Stimulated activated naive CD4-positive, alpha-beta T cell (primary cell): Measurements from ENCODE around the gene ANKRD29.
"Not testable (repeated sequence)": the region's sequence is repeated elsewhere in the genome, so short reads cannot be mapped to it uniquely, and the experiment has no call there.

Experiments
- DNase-seq, 6 experiments: peaks; one replicate each; lab custom pipeline; 2025; lab: John Stamatoyannopoulos, UW

The ANKRD29 gene

GRCh38 chr18:23616258-23616657 is 46.5 kb downstream of the ANKRD29 start:
- DNase-seq, result no peak

GRCh38 chr18:23614891-23615290 is 47.8 kb downstream of the ANKRD29 start:
- DNase-seq, result no peak

GRCh38 chr18:23614413-23614812 is 48.3 kb downstream of the ANKRD29 start:
- DNase-seq, result no peak

DNA sequence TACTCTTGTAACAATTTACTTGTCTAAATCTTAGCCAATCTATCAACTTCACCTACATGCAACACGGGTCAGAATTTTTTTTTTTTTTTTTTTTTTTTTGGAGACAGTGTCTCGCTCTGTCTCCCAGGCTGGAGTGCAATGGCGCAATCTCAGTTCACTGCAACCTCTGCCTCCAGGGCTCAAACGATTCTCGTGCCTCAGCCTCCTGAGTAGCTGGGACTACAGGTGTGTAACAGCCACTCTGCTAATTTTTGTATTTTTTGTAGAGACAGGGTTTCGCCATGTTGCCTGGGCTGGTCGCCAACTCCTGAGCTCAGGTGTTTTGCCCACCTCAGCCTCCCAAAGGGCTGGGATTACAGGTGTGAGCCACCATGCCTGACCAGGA is 49.6 kb downstream of the ANKRD29 start:
- not testable (repeated sequence) for DNase-seq

GRCh38 chr18:23612434-23613090 is 50.1 kb downstream of the ANKRD29 start:
- DNase-seq, result no peak

DNA sequence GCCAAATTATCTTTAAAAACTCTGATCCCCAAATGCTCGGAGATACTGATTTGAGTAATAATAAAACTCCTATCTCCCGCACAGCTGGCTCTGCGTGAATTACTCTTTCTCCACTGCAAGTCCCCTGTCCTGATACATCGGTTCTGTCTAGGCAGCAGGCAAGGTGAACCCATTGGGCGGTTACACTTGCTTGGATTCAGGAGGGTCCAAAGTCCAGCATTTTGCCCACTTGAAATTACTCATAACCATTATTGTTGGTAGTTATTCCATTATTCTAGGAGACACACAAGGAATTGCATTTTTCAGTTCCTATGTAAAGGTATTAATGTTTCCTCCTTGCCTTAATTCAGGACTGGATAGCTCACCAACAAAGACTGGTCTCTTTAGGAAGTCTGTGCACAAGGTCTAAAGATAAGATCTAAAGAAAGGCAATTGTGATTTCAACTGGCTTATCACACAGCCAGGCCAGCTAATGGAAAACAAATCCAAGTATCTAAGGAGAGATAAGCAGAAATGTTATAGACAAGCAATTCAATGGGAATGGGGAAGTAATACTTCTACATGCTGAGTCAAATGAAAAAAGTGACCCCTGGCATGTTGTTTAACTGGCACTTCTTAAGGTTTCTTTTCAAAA is 53.2 kb downstream of the ANKRD29 start:
- no peak for DNase-seq

DNA sequence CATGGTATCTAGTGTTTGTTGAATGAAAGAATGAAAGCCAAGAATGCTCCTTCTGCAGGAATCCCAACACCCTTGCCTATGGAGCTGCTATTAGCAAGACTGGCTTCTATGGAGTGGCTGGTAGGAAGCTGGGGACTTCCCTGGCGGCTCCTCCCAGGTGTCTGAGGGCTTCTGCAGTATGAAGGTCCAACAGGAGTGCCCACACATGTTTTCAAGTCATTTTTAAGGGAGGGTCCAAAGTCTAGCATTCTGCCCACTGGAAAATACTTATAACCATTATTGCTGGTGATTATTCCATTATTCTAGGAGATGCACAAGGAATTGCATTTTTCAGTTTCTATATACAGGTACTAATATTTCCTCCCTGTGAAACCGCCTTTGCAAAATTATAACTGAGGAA is 54.5 kb downstream of the ANKRD29 start:
- no peak for DNase-seq

GRCh38 chr18:23605941-23606340 is 56.8 kb downstream of the ANKRD29 start:
- no peak for DNase-seq

DNA sequence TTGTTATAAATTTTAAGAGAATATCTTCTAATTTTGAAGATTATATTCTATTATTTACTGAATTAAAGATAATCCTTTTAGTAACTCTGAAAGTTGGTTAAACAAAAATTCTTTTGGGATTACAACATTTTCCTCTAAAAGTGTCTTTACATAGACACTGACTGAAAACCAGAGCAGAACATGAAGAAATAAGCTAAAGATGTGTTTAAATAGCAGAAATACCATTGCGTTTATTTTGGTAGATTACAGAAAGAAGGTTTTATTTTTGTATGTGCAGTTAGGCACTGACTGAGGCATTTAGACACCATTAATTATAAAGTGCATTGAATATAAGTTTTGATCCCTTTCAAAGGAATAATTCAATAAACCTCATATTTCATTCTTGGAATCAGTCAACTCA is 62.9 kb downstream of the ANKRD29 start:
- DNase-seq, result no peak

- no peak for DNase-seq
These were observed 66.5 kb downstream of the ANKRD29 start for GRCh38 chr18:23596183-23596582.

GRCh38 chr18:23595591-23595990 is 67.1 kb downstream of the ANKRD29 start:
- no peak for DNase-seq

DNA sequence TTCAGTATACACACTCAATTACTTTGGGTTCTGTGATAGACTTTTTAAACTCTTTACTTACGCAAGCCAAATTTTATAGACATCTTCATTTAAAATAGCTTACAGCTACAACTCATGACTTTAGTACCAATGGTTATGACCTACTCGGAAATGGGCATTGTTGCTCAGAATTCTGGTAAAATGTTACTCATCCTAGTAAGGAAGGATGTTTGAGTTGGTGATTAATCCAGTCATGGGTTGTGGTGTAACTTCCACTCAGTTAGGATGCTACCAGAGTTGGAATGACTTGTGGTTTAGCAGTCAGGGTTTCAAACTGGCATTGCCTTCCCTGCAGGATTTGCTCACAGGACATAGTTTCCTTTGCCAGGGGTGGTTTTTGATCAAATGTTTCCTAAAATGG is 69.0 kb downstream of the ANKRD29 start:
- DNase-seq, result no peak

GRCh38 chr18:23592911-23593310 is 69.8 kb downstream of the ANKRD29 start:
- no peak for DNase-seq

DNA sequence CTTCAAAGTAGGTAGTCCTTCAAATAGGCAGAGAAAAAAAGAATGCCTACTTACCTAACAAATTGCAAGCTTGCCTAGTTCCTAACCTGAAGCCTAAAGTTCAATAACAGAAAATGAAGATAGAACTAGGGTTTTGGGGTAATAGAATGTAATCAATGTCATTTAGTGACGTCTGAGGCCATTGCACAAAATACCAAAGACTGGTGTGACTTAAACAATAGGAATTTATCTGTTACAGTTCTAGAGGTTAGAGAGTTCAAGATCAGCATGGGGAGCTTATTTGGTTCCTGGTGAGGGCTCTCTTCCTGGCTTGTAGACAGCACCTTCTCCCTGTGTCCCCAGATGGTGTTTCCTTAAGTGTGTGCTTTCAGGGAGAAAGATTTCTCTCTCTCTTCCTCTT is 71.7 kb downstream of the ANKRD29 start:
- DNase-seq, result no peak

DNA sequence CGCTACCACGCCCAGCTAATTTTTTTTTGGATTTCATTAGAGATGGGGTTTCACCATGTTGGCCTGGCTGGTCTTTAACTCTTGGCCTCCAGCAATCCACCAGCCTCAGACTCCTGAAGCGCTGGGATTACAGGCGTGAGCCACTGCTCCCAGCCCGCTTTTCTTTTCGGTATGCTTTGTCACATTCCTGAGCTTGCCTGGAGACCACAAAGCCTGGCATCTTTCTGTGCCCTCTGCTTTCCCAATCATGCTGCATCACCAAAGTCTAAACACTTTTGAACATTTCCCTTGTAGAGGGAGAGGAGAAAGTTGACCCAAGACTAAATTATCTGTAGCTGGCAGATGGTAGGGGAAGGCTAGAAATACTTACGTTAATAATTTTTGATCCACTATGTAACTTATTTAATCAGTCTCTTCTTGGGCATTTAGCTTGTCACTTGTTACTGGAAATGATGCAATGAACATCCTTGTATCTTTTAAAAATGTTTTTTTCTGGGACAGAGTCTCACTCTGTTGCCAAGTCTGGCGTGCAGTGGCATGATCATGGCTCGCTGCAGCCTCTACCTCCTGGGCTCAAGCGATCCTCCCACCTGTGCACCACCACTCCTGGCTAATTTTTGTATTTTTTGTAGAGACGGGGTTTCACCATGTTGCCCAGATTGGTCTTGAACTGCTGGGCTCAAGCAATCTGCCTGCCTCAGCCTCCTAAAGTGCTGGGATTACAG is 73.7 kb downstream of the ANKRD29 start:
- DNase-seq, result no peak

DNA sequence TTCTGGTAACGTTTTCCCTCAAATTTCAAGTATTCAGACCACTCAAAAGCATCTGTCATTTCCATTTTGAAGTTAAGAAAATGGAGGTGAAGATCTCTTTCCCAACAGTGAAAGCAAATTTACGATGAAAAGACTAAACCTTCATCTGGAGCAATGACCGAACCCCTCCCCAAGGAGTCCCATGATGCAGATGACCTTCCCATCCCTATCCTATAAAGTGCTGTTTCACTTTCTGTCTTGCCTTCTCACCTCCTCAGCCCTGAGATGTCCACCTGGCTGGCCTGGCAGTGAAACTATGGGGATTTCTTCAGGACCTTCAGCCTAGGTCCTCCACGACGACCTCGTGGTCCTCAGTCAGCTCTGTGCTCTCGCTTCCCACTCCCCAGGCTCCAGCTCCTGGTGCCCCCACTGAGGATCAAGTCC is 75.5 kb downstream of the ANKRD29 start:
- DNase-seq, result no peak

GRCh38 chr18:23586249-23587196 is 76.2 kb downstream of the ANKRD29 start, which contains the start of gene NPC1:
TSS of gene NPC1 (minus strand) at chr18:23586506. CDS start at chr18:23586343, 163 bp downstream.
- DNase-seq, result peak; percentile 85 to 98 (median 92)

- DNase-seq, result peak in 2 of 6 experiments; percentile 23 to 57
These were observed 76.8 kb downstream of the ANKRD29 start for GRCh38 chr18:23585897-23586248.

DNA sequence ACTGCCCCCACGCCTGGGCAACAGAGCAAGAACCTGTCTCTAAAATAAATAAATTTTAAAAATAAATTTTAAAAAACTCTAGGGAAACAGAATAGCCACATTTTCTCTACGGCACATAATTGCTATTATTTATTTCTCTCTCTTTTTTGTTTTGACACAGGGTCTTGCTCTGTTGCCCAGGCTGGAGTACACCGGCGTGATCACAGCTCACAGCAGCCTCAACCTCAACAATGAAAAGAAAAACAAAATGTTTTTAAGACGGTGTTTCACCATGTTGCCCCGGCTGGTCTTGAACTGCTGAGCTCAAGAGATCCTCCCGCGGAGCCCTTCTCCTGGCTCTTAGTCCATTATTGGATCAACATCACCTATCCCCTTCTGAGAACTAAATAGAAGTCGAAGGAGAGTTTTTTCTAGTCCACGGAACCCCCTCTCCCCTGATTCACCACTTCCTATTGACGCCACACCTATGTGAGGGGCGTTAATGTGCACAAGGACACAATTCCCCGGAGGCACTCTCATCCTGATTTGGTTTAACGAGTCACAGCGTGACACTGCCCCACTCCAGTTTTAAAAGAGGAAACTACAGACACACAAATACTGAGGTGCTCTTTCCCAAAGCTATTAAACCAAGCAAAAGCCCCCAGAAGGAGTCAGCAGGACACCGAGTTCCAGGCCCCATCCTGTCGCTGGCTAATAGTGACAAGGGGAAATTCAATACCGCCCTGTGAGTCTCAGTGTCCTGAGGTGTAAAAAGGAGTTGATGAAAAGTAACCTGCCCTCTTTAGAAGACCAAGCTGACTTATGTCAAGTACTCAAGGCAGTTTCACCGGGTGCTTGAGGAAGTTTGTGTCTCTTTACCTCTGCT is 77.5 kb downstream of the ANKRD29 start:
- no peak for DNase-seq

DNA sequence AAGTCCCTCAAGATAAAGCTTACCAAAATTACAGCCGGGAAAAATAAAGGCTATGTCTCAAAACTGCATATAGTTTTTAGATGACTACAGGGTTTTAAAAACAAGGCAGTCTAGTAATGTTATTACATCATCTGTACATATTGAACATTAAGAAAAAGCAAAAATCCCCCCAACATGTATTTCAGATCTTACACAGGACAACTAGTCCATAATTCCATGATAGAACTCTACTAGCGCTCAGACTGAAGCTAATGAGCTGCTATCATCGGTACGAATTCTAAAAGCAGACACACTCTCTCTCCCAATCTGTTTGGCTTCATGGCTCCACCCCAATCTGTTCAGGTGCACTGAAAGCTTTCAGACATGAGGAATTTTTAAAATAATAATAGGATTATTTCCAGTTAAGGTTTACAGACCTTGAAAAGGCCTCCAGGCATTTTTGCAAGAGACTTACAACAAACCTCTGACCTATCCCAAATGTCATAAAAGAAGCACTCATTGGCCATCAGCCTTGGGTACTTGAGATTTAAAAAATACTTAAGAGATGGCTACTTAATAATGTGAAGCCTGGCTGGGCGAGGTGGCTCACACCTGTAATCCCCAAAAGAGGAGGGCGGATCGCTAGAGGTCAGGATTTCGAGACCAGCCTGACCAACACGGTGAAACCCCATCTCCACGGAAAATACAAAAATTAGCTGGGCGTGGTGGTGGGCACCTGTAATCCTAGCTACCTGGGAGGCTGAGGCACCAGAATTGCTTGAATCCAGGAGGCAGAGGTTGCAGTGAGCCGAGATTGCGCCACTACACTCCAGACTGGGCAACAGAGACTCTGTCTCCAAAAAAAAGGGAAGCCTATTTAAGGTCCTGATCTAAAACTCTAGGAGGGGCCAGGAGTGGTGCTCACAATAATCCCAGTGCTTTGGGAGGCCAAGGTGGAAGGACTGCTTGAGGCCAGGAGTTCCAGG is 78.4 kb downstream of the ANKRD29 start:
- DNase-seq, result no peak
